Measurements from ENCODE around the gene PHLPP1. TPM values are rescaled to one million over a fixed set of nuclear protein-coding genes. Genes with fewer than 3 reads are reported as not detected.

PHLPP1 gene
- total RNA-seq, 1 experiment from 2014 or later, result 14.1 TPM

GRCh38 chr18:62714671-62715435 lies 488 bp upstream of the PHLPP1 start:
- peak overlapping the region; percentile 96 for H3K4me2 ChIP-seq (ENCODE audit: low read length)
- no peaks in the 10 kb centered on the region for H3K9me3 ChIP-seq (ENCODE audit: low read length)
- POLR2A ChIA-PET (ENCODE audit: unreplicated experiment), result interaction anchor here (0.6 to 0.7 kb wide), 7 partner anchors 18 to 765 kb away, joined by 3 to 10 read pairs (median 5); no protein-coding TSS in a partner anchor
- H3K79me2 ChIP-seq (ENCODE audit: low read length), result peaks cover 36% of the 10 kb centered on the region
- no peak for TF ChIP-seq EZH2phosphoT487 (IDR thresholded peaks at IDR 0.05; ENCODE audit: borderline replicate concordance, low read length)
- TF ChIP-seq CTCF (conservative IDR thresholded peaks at IDR 0.05; ENCODE audit: low read depth, low read length), result peak; percentile 87
- ATAC-seq, result peak; percentile 81
- peak; percentile 98 for DNase-seq
- H3K9me2 ChIP-seq (replicated peaks; ENCODE audit: low read length), result no peaks in the 10 kb centered on the region
- peak overlapping the region; percentile 43 for H3K27ac ChIP-seq (ENCODE audit: low read length)
- peak overlapping the region; percentile 73 for H3K4me3 ChIP-seq (ENCODE audit: low read length)
- peak overlapping the region; percentile 75 for H3K9ac ChIP-seq (ENCODE audit: low read length)
- no peaks in the 10 kb centered on the region for H3K36me3 ChIP-seq (ENCODE audit: low read depth, low read length)
- H4K20me1 ChIP-seq (ENCODE audit: low read length), result peaks cover 24% of the 10 kb centered on the region
- H3F3A ChIP-seq (ENCODE audit: low read length, unreplicated experiment), result no peaks in the 10 kb centered on the region
- H3K4me1 ChIP-seq (ENCODE audit: insufficient read depth, low read length), result peaks cover 34% of the 10 kb centered on the region
- CTCF ChIA-PET, result interaction anchor here (0.6 to 1.2 kb wide), 19 partner anchors 30 to 267 kb away, joined by 3 to 17 read pairs (median 4); no protein-coding TSS in a partner anchor
- peak overlapping the region; percentile 98 for H2AFZ ChIP-seq (ENCODE audit: low read length)
- no TSS peak for BruUV-seq (replicated peaks)
- intact Hi-C loops (cut with micrococcal nuclease), result loop anchor here (1.0 to 5.0 kb wide), 8 partner anchors 78 to 528 kb away; partner anchors contain the start of genes PIGN, RELCH and ZCCHC2
- H3K27me3 ChIP-seq (ENCODE audit: low read length), result no peaks in the 10 kb centered on the region

GRCh38 chr18:62715759-62716615 lies 646 bp downstream of the PHLPP1 start:
- peaks cover 33% of the 10 kb centered on the region for H4K20me1 ChIP-seq (ENCODE audit: low read length)
- no TSS peak for BruUV-seq (replicated peaks)
- H3K27me3 ChIP-seq (ENCODE audit: low read length), result no peaks in the 10 kb centered on the region
- peak overlapping the region; percentile 85 for H3K4me2 ChIP-seq (ENCODE audit: low read length)
- intact Hi-C loops (cut with micrococcal nuclease), result loop anchor here (1.0 to 5.0 kb wide), 8 partner anchors 132 to 529 kb away; partner anchors contain the start of genes PIGN, RELCH and ZCCHC2
- DNase-seq (peak; percentile 55), ATAC-seq (peak; percentile 8)
- no peak overlapping the region for H2AFZ ChIP-seq (ENCODE audit: low read length)
- peak overlapping the region; percentile 80 for H3K27ac ChIP-seq (ENCODE audit: low read length)
- peaks cover 47% of the 10 kb centered on the region for H3K79me2 ChIP-seq (ENCODE audit: low read length)
- POLR2A ChIA-PET (ENCODE audit: unreplicated experiment), result interaction anchor here (0.6 to 0.7 kb wide), 3 partner anchors 41 to 756 kb away, joined by 10 read pairs; no protein-coding TSS in a partner anchor
- CTCF ChIA-PET, result interaction anchor here (0.7 kb wide), 1 partner anchor 29 kb away, joined by 13 read pairs; no protein-coding TSS in a partner anchor
- TF ChIP-seq EZH2phosphoT487 (IDR thresholded peaks at IDR 0.05; ENCODE audit: borderline replicate concordance, low read length), result no peak
- no peak for TF ChIP-seq EZH2 (IDR thresholded peaks at IDR 0.05; ENCODE audit: low read length, unreplicated experiment)
- TF ChIP-seq CTCF (conservative IDR thresholded peaks at IDR 0.05; ENCODE audit: low read depth, low read length), result no peak
- no peaks in the 10 kb centered on the region for H3F3A ChIP-seq (ENCODE audit: low read length, unreplicated experiment)
- no peaks in the 10 kb centered on the region for H3K9me3 ChIP-seq (ENCODE audit: low read length)
- no peaks in the 10 kb centered on the region for H3K9me2 ChIP-seq (replicated peaks; ENCODE audit: low read length)
- H3K36me3 ChIP-seq (ENCODE audit: low read depth, low read length), result no peaks in the 10 kb centered on the region
- H3K4me3 ChIP-seq (ENCODE audit: low read length), result peak overlapping the region; percentile 84
- peaks cover 27% of the 10 kb centered on the region for H3K4me1 ChIP-seq (ENCODE audit: insufficient read depth, low read length)
- peak overlapping the region; percentile 80 for H3K9ac ChIP-seq (ENCODE audit: low read length)

All from PC-3 (cell line).